Activated CD4-positive, alpha-beta T cell treated with anti-CD3 and anti-CD28 coated beads for 36 hours (primary cell): Measurements from ENCODE around the gene MS4A14. TPM values are rescaled to one million over a fixed set of nuclear protein-coding genes. Genes with fewer than 3 reads are reported as not detected.
"Not testable (repeated sequence)": the region's sequence is repeated elsewhere in the genome, so short reads cannot be mapped to it uniquely, and the experiment has no call there.

Experiments used
- ATAC-seq: fragments of 200-7000 bp; cut with Tn5 transposase; one replicate; pipeline ENCODE4 v1.10.0; 2021; ENCODE audit warnings: mild to moderate bottlenecking, moderate library complexity
- CTCF ChIA-PET: fragments of 350-600 bp; sonication (Branson Sonifier 250); formaldehyde crosslinking; loops from one replicate; lab custom pipeline; 2021; ENCODE audit warnings: antibody characterized with exemption; lab: Charles Lee
- POLR2A ChIA-PET: fragments of 350-600 bp; sonication (Branson Sonifier 250); formaldehyde crosslinking; loops from one replicate; lab custom pipeline; 2021; ENCODE audit warnings: antibody characterized with exemption, inconsistent platforms; lab: Charles Lee
- DNase-seq: peaks from one replicate; pipeline ENCODE4 v3.0.0-alpha.2; 2020
- H3K27ac Mint-ChIP-seq: one replicate; pipeline ENCODE4 v1.8.0; 2021; ENCODE audit warnings: mixed read lengths
- H3K27me3 Mint-ChIP-seq: one replicate; pipeline ENCODE4 v1.8.0; 2021; ENCODE audit warnings: mixed read lengths
- H3K36me3 Mint-ChIP-seq: one replicate; pipeline ENCODE4 v1.8.0; 2021; ENCODE audit warnings: low read depth, mixed read lengths
- H3K4me1 Mint-ChIP-seq: one replicate; pipeline ENCODE4 v1.8.0; 2021; ENCODE audit warnings: mixed read lengths
- H3K4me3 Mint-ChIP-seq: one replicate; pipeline ENCODE4 v1.8.0; 2021; ENCODE audit warnings: mild to moderate bottlenecking, moderate library complexity, mixed read lengths
- H3K9me3 Mint-ChIP-seq: one replicate; pipeline ENCODE4 v1.8.0; 2021; ENCODE audit warnings: low read depth, mixed read lengths
- intact Hi-C, 2 experiments: fragments of 100-400 bp; cut with DNase I in 1 of 2; cut with micrococcal nuclease in 1 of 2; formaldehyde crosslinking; loops; one replicate each; pipeline versions ENCODE4 v1.14.2 to v1.15.1; 2022 to 2024; cut with DNase I, micrococcal nuclease
- total RNA-seq, 2 experiments: library from RNA; stranded (reverse); gene quantifications; one replicate each; pipeline ENCODE4 v1.2.3, GENCODE V29; 2021

MS4A14 gene
- total RNA-seq, 2 experiments from 2014 or later = not detected

GRCh38 chr11:60447846-60448245, 51.6 kb downstream of the MS4A14 start:
- ATAC-seq = no peak
- Mint-ChIP-seq H3K4me3 (no peak overlapping the region), H3K9me3 (no peaks in the 10 kb centered on the region), H3K4me1 (peaks cover 12% of the 10 kb centered on the region), H3K36me3 (no peaks in the 10 kb centered on the region), H3K27me3 (no peaks in the 10 kb centered on the region), H3K27ac (no peak overlapping the region)
- DNase-seq = no peak
- POLR2A ChIA-PET = no interaction called here
- intact Hi-C loops = no loop called here
- CTCF ChIA-PET = no interaction called here

DNA sequence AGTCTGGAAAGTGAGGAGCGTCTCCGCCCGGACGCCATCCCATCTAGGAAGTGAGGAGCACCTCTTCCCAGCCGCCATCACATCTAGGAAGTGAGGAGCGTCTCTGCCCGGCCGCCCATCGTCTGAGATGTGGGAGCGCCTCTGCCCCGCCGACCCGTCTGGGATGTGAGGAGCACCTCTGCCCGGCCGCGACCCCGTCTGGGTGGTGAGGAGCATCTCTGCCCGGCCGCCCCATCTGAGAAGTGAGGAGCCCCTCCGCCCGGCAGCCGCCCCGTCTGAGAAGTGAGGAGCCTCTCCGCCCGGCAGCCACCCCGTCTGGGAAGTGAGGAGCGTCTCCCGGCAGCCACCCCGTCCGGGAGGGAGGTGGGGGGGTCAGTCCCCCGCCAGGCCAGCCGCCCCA, 54.9 kb downstream of the MS4A14 start:
- ATAC-seq, CTCF ChIA-PET, POLR2A ChIA-PET, H3K9me3 Mint-ChIP-seq, H3K36me3 Mint-ChIP-seq, H3K4me3 Mint-ChIP-seq, H3K27ac Mint-ChIP-seq, H3K4me1 Mint-ChIP-seq, DNase-seq, intact Hi-C loops, H3K27me3 Mint-ChIP-seq: not testable (repeated sequence)

DNA sequence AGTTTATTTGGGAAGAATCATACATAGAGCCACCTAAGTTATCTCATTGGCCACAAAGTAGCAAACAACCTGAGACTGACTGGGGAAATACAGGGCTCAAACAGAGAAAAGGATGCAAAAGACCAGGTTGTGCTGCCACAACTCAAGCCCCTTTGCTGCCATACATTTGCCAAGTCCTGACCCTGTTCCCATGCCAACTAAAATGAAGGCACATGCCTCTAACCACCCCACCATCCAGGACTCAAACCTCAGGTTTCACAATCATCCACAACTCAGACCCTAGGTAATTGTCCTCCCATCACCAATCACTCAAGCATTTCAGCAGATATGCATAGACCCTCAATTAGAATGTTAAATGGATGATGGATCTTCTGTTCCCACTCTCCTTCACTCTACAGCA, 58.0 kb downstream of the MS4A14 start:
- Mint-ChIP-seq H3K4me1 (peaks cover 8% of the 10 kb centered on the region), H3K4me3 (no peak overlapping the region), H3K27ac (no peak overlapping the region), H3K27me3 (peaks cover 7% of the 10 kb centered on the region), H3K9me3 (no peaks in the 10 kb centered on the region), H3K36me3 (no peaks in the 10 kb centered on the region)
- intact Hi-C loops = no loop called here
- ATAC-seq = no peak
- ChIA-PET POLR2A (no interaction called here), CTCF (no interaction called here)
- no peak for DNase-seq

GRCh38 chr11:60455531-60456042, 59.3 kb downstream of the MS4A14 start, which contains the start of gene MS4A1:
Gene MS4A1, plus strand, starts transcription at chr11:60455847. Its CDS starts 6,528 bp downstream, at chr11:60462375.
- POLR2A ChIA-PET = no interaction called here
- CTCF ChIA-PET = no interaction called here
- Mint-ChIP-seq H3K36me3 (no peaks in the 10 kb centered on the region), H3K27me3 (peaks cover 7% of the 10 kb centered on the region), H3K9me3 (no peaks in the 10 kb centered on the region), H3K4me3 (no peak within 1 kb of the TSS), H3K4me1 (peaks cover 8% of the 10 kb centered on the region), H3K27ac (no peak within 1 kb of the TSS)
- no peak for DNase-seq
- intact Hi-C loops = no loop called here
- no peak for ATAC-seq

DNA sequence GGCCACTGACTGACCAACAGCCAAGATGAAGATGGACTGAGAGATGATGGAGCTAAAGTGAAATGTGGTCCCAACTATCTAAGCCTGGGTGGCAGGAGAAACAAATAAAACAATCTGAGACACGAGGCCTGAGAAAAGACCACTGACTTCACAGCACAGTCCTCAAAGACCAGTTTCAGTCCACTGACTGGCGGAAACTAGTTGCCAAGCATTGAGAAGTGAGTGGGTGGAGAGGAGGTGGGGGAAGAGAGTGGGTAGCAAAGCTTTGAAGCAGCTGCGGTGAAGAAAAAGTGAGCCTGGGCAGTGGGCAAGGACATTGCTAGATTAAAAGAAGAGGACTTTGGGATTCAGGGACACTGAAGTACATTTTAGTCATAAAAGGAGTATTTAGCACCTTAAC, 61.3 kb downstream of the MS4A14 start:
- intact Hi-C loops = no loop called here
- peaks cover 7% of the 10 kb centered on the region for H3K27me3 Mint-ChIP-seq
- peaks cover 8% of the 10 kb centered on the region for H3K4me1 Mint-ChIP-seq
- H3K9me3 Mint-ChIP-seq = no peaks in the 10 kb centered on the region
- POLR2A ChIA-PET = no interaction called here
- H3K4me3 Mint-ChIP-seq = no peak overlapping the region
- no peak for DNase-seq
- CTCF ChIA-PET = no interaction called here
- no peak overlapping the region for H3K27ac Mint-ChIP-seq
- no peaks in the 10 kb centered on the region for H3K36me3 Mint-ChIP-seq
- ATAC-seq = no peak

DNA sequence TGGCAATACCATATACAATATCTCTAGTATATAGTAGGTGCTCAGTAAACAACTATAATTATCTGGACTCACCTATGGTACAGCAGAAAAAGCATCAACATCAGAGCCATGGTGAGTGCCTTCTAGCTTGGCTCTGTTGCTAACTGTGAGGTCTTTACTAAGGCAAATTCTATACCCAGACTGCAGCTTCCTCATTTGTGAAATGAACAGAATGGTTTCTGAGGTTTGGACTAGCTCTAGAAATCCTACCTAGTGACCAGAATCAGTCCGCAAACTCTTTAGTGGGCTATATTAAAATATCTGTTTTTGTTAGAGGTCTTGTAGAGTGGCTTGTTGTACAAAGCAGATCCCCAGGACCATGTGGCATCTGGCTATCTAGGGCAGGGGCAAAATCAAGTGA, 63.1 kb downstream of the MS4A14 start:
- no peaks in the 10 kb centered on the region for H3K9me3 Mint-ChIP-seq
- H3K4me1 Mint-ChIP-seq = peaks cover 11% of the 10 kb centered on the region
- ChIA-PET POLR2A (no interaction called here), CTCF (no interaction called here)
- no peaks in the 10 kb centered on the region for H3K36me3 Mint-ChIP-seq
- intact Hi-C loops = no loop called here
- ATAC-seq (no peak), DNase-seq (no peak)
- H3K27me3 Mint-ChIP-seq = peaks cover 7% of the 10 kb centered on the region
- H3K27ac Mint-ChIP-seq = no peak overlapping the region
- H3K4me3 Mint-ChIP-seq = no peak overlapping the region

Other genes starting within 250 kb of the MS4A14 start
- not detected for gene MS4A6A, start 213.4 kb upstream of the MS4A14 start, total RNA-seq
- gene MS4A4E, start 153.3 kb upstream of the MS4A14 start, total RNA-seq = not detected
- gene MS4A4A, start 115.8 kb upstream of the MS4A14 start, total RNA-seq = not detected
- gene MS4A6E, start 69.2 kb upstream of the MS4A14 start, total RNA-seq = not detected
- gene MS4A7, start 17.9 kb upstream of the MS4A14 start, total RNA-seq = not detected
- not detected for gene MS4A5, start 33.1 kb downstream of the MS4A14 start, total RNA-seq
- gene MS4A1, start 59.4 kb downstream of the MS4A14 start, total RNA-seq = not detected
- not detected for gene MS4A12, start 96.3 kb downstream of the MS4A14 start, total RNA-seq
- gene MS4A13, start 118.9 kb downstream of the MS4A14 start, total RNA-seq = not detected